WTC11 (cell line): ENCODE data around the gene ADGRE1. TPM values are rescaled to one million over a fixed set of nuclear protein-coding genes. Genes with fewer than 3 reads are reported as not detected.

Source experiments
- ATAC-seq: fragments of 200-7000 bp; cut with Tn5 transposase; 2 replicates; pipeline ENCODE4 v1.10.0; 2021; ENCODE audit warnings: mild to moderate bottlenecking, moderate library complexity
- CTCF ChIA-PET: fragments of 300-600 bp; sonication (Branson Sonifier 250); formaldehyde crosslinking; loops from one replicate; lab custom pipeline; 2021; ENCODE audit warnings: antibody characterized with exemption; lab: Charles Lee
- POLR2A ChIA-PET: fragments of 350-600 bp; sonication (Branson Sonifier 250); formaldehyde crosslinking; loops from one replicate; lab custom pipeline; 2021; ENCODE audit warnings: antibody characterized with exemption; lab: Charles Lee
- DNase-seq: peaks from one replicate; pipeline ENCODE4 v3.0.0; 2021; ENCODE audit warnings: low spot score
- H3K27ac Mint-ChIP-seq: 2 replicates; pipeline ENCODE4 v1.8.0; 2021; ENCODE audit warnings: mixed read lengths
- H3K27me3 Mint-ChIP-seq: 2 replicates; pipeline ENCODE4 v1.8.0; 2021; ENCODE audit warnings: low read depth, mild to moderate bottlenecking, moderate library complexity, mixed read lengths
- H3K36me3 Mint-ChIP-seq: 2 replicates; pipeline ENCODE4 v1.8.0; 2021; ENCODE audit warnings: mixed read lengths
- H3K4me1 Mint-ChIP-seq: 2 replicates; pipeline ENCODE4 v1.8.0; 2022; ENCODE audit warnings: mixed read lengths
- H3K4me3 Mint-ChIP-seq: 2 replicates; pipeline ENCODE4 v1.8.0; 2021; ENCODE audit warnings: mild to moderate bottlenecking, moderate library complexity, mixed read lengths
- H3K9me3 Mint-ChIP-seq: 2 replicates; pipeline ENCODE4 v1.8.0; 2021; ENCODE audit warnings: mixed read lengths
- ATF2 ChIP-seq: sonication (generic); formaldehyde crosslinking; IDR thresholded peaks from 2 replicates; pipeline ENCODE4 v1.8.1; 2022; ENCODE audit warnings: low read depth, missing genetic modification reagents, borderline replicate concordance
- ATF3 ChIP-seq: sonication (generic); formaldehyde crosslinking; conservative IDR thresholded peaks from 2 replicates; pipeline ENCODE4 v1.8.1; 2022; ENCODE audit warnings: mild to moderate bottlenecking, missing genetic modification reagents
- GRHL2 ChIP-seq: fragments of 250-450 bp; sonication (Bioruptor Pico); IDR thresholded peaks from 2 replicates; pipeline ENCODE4 v1.8.0; 2022; ENCODE audit warnings: mild to moderate bottlenecking, moderate library complexity; ENCODE audit not compliant: insufficient replicate concordance, severe bottlenecking
- GTF2I ChIP-seq: fragments of 250-450 bp; sonication (Bioruptor Pico); conservative IDR thresholded peaks from 2 replicates; pipeline ENCODE4 v1.4.0; 2021; ENCODE audit warnings: mild to moderate bottlenecking
- HMGA2 ChIP-seq: fragments of 250-450 bp; sonication (Bioruptor Pico); IDR thresholded peaks from 2 replicates; pipeline ENCODE4 v1.4.0; 2021; ENCODE audit warnings: mild to moderate bottlenecking, moderate library complexity
- JUN ChIP-seq: sonication (generic); formaldehyde crosslinking; IDR thresholded peaks from 2 replicates; pipeline ENCODE4 v1.8.0; 2023; ENCODE audit warnings: mild to moderate bottlenecking, missing genetic modification reagents
- NFE2L1 ChIP-seq: sonication (generic); formaldehyde crosslinking; IDR thresholded peaks from 2 replicates; pipeline ENCODE4 v1.8.1; 2023; ENCODE audit warnings: missing genetic modification reagents
- OVOL2 ChIP-seq: fragments of 250-450 bp; sonication (Bioruptor Pico); IDR thresholded peaks from 2 replicates; pipeline ENCODE4 v1.9.0; 2021; ENCODE audit warnings: mild to moderate bottlenecking, borderline replicate concordance
- PRDM15 ChIP-seq: sonication (generic); formaldehyde crosslinking; IDR thresholded peaks from 2 replicates; pipeline ENCODE4 v1.8.0; 2022; ENCODE audit warnings: missing genetic modification reagents
- RORB ChIP-seq: fragments of 250-450 bp; sonication (Bioruptor Pico); IDR thresholded peaks from 2 replicates; pipeline ENCODE4 v1.9.0; 2021; ENCODE audit warnings: mild to moderate bottlenecking
- SMAD3 ChIP-seq: sonication (generic); formaldehyde crosslinking; IDR thresholded peaks from 2 replicates; pipeline ENCODE4 v1.8.0; 2022; ENCODE audit warnings: missing genetic modification reagents, mild to moderate bottlenecking, borderline replicate concordance
- SOX15 ChIP-seq: fragments of 250-450 bp; sonication (Bioruptor Pico); IDR thresholded peaks from 2 replicates; pipeline ENCODE4 v1.9.0; 2021; ENCODE audit warnings: mild to moderate bottlenecking
- USF2 ChIP-seq: sonication (generic); formaldehyde crosslinking; IDR thresholded peaks from 2 replicates; pipeline ENCODE4 v1.8.1; 2023; ENCODE audit warnings: mild to moderate bottlenecking, missing genetic modification reagents, moderate library complexity
- ZNF138 ChIP-seq: sonication (generic); formaldehyde crosslinking; conservative IDR thresholded peaks from 2 replicates; pipeline ENCODE4 v1.8.1; 2022; ENCODE audit warnings: mild to moderate bottlenecking, moderate library complexity, missing genetic modification reagents
- ZNF232 ChIP-seq: sonication (generic); formaldehyde crosslinking; IDR thresholded peaks from 2 replicates; pipeline ENCODE4 v1.8.0; 2022; ENCODE audit warnings: mild to moderate bottlenecking, missing genetic modification reagents
- ZNF263 ChIP-seq: sonication (generic); formaldehyde crosslinking; IDR thresholded peaks from 2 replicates; pipeline ENCODE4 v1.8.1; 2022; ENCODE audit warnings: low read depth, mild to moderate bottlenecking, moderate library complexity, missing genetic modification reagents
- ZNF281 ChIP-seq: sonication (generic); formaldehyde crosslinking; IDR thresholded peaks from 2 replicates; pipeline ENCODE4 v1.8.0; 2023; ENCODE audit warnings: mild to moderate bottlenecking, missing genetic modification reagents
- ZNF416 ChIP-seq: fragments of 250-450 bp; sonication (Bioruptor Pico); IDR thresholded peaks from 2 replicates; pipeline ENCODE4 v1.9.0; 2021; ENCODE audit warnings: mild to moderate bottlenecking, inconsistent platforms
- ZNF423 ChIP-seq: fragments of 250-450 bp; sonication (Bioruptor Pico); IDR thresholded peaks from 2 replicates; pipeline ENCODE4 v2.1.2; 2022; ENCODE audit warnings: mild to moderate bottlenecking, moderate library complexity
- ZNF425 ChIP-seq: fragments of 250-450 bp; sonication (Bioruptor Pico); conservative IDR thresholded peaks from 2 replicates; pipeline ENCODE4 v1.9.0; 2021; ENCODE audit warnings: mild to moderate bottlenecking
- total RNA-seq: library from RNA; stranded (reverse); gene quantifications from 3 replicates; pipeline ENCODE4 v1.2.3, GENCODE V29; 2021

ADGRE1 gene
- total RNA-seq, 1 experiment from 2014 or later = not detected

GRCh38 chr19:6956573-6956972 is 69.2 kb downstream of the ADGRE1 start:
- no peak for DNase-seq
- H3K27ac Mint-ChIP-seq = no peak overlapping the region

GRCh38 chr19:6958791-6959190 is 71.4 kb downstream of the ADGRE1 start:
- ATAC-seq (no peak), DNase-seq (no peak)
- no peak for TF ChIP-seq JUN (CRISPR knock-in tag)
- H3K36me3 Mint-ChIP-seq = peaks cover 51% of the 10 kb centered on the region
- H3K4me3 Mint-ChIP-seq = no peak overlapping the region
- H3K27me3 Mint-ChIP-seq = peaks cover 8% of the 10 kb centered on the region
- no peak overlapping the region for H3K27ac Mint-ChIP-seq
- ChIA-PET POLR2A (no interaction called here), CTCF (no interaction called here)
- H3K4me1 Mint-ChIP-seq = no peaks in the 10 kb centered on the region
- H3K9me3 Mint-ChIP-seq = peaks cover 49% of the 10 kb centered on the region

More at GRCh38 chr19:6956573-6956972, 69.2 kb downstream of the ADGRE1 start:
- Mint-ChIP-seq H3K4me1 (no peaks in the 10 kb centered on the region), H3K9me3 (peaks cover 31% of the 10 kb centered on the region), H3K4me3 (no peak overlapping the region), H3K27me3 (no peaks in the 10 kb centered on the region; the same call in 1 of the 2 replicates), H3K36me3 (peaks cover 44% of the 10 kb centered on the region)
- ChIA-PET CTCF (no interaction called here), POLR2A (no interaction called here)
- TF ChIP-seq SMAD3 (CRISPR knock-in tag) (no peak), ZNF263 (CRISPR knock-in tag) (no peak), GTF2I (CRISPR knock-in tag) (no peak), RORB (CRISPR knock-in tag) (no peak), NFE2L1 (CRISPR knock-in tag) (no peak), HMGA2 (CRISPR knock-in tag) (no peak), GRHL2 (CRISPR knock-in tag) (no peak), OVOL2 (CRISPR knock-in tag) (no peak), ZNF423 (CRISPR knock-in tag) (no peak), SOX15 (CRISPR knock-in tag) (no peak), ATF3 (CRISPR knock-in tag) (no peak), ZNF281 (no peak), ZNF138 (CRISPR knock-in tag) (no peak), ZNF232 (CRISPR knock-in tag) (no peak)
- no peak for ATAC-seq

- POLR2A ChIA-PET = no interaction called here
- no peak for ATAC-seq
- peaks cover 73% of the 10 kb centered on the region for H3K9me3 Mint-ChIP-seq
- no peak for DNase-seq
- H3K27me3 Mint-ChIP-seq = peaks cover 12% of the 10 kb centered on the region
- no peak overlapping the region for H3K4me3 Mint-ChIP-seq
- CTCF ChIA-PET = interaction anchor here (1.0 kb wide), 2 partner anchors 21 to 100 kb away, joined by 3 read pairs; no protein-coding TSS in a partner anchor
- H3K27ac Mint-ChIP-seq = no peak overlapping the region
- H3K4me1 Mint-ChIP-seq = no peaks in the 10 kb centered on the region
- H3K36me3 Mint-ChIP-seq = peaks cover 46% of the 10 kb centered on the region
- TF ChIP-seq JUN (CRISPR knock-in tag) (no peak), USF2 (CRISPR knock-in tag) (no peak), ATF2 (CRISPR knock-in tag) (no peak), ZNF416 (CRISPR knock-in tag) (no peak), PRDM15 (CRISPR knock-in tag) (no peak), ZNF425 (no peak)
Observed at GRCh38 chr19:6963244-6963852, 76.0 kb downstream of the ADGRE1 start.
